ENCODE measurements around the gene ZNF534.
"Not testable (repeated sequence)": the region's sequence is repeated elsewhere in the genome, so short reads cannot be mapped to it uniquely, and the experiment has no call there.

ZNF534 gene

DNA sequence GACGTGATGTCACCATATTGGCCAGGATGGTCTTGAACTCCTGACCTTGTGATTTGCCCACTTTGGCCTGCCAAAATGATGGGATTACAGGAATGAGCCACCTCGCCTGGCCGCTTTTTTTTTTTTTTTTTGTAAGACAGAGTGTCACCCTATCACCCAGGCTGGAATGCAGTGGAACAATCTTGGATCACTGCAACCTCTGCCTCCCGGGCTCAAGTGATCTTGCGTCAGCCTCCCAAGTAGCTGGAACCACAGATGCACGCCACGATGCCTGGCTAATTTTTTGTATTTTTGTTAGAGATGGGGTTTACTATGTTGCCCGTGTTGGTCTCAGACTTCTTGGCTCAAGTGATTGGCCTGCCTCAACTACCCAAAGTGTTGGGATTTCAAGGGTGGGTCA lies 69.6 kb downstream of the ZNF534 start:
- no peak for DNase-seq

DNA sequence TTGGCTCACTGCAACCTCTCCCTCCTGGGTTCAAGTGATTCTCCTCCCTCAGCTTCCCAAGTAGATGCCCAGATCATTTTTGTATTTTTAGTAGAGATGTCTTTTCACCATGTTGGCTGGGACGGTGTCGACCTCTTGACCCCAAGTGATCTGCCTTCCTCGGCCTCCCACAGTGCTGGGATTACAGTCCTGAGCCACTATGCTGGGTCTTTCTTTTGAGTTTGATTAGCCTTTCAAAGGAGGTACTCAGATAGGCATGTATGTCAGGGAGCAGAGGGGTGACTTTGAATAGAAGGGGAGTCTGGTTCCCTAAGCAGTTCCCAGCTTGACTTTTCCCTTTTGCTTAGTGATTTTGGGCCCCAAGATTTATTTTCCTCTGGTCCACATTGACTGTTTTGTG lies 71.5 kb downstream of the ZNF534 start:
- DNase-seq, result not testable (repeated sequence)

DNA sequence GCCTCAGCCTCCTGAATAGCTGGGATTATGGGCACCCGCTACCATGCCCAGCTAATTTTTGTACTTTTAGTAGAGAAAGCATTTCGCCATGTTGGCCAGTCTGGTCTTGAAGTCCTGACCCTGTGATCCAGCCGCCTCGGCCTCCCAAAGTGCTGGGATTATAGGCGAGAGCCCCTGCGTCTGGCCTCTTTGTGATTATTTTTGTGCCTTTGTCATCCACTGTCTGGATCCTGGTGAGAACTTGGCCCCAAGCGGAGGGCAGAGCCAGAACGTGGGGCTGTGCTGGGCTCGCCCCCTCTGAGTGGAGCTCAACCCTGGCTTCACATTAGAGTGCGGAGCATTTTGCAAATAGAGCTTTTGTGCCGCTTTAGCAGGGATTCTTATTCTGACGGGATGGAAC lies 72.0 kb downstream of the ZNF534 start:
- not testable (repeated sequence) for DNase-seq

All from suppressor macrophage (primary cell).